Bronchial epithelial cell (primary cell): ENCODE data around the gene RNF151. TPM values are rescaled to one million over a fixed set of nuclear protein-coding genes. Genes with fewer than 3 reads are reported as not detected.

Source experiments
- DNase-seq: peaks from one replicate; pipeline ENCODE4 v3.0.0-alpha.2; 2010; ENCODE audit warnings: low read depth
- FAIRE-seq: peaks from 2 replicates; lab custom pipeline; 2011; peaks lifted over from hg19 to GRCh38; lab: Jason Lieb, UNC
- H3K27me3 ChIP-seq: 2 replicates; pipeline ENCODE4 v1.5.1; 2011; ENCODE audit warnings: low read length; ENCODE audit not compliant: control insufficient read depth, insufficient read depth
- H3K36me3 ChIP-seq: 2 replicates; pipeline ENCODE4 v1.5.1; 2011; ENCODE audit warnings: low read length; ENCODE audit not compliant: control insufficient read depth, insufficient read depth
- H3K4me3 ChIP-seq: 2 replicates; pipeline ENCODE4 v1.5.1; 2011; ENCODE audit warnings: mild to moderate bottlenecking, low read depth, low read length, control low read depth
- total RNA-seq: library from RNA; depleted of rRNA; stranded (reverse); fragments of >200 nt; gene quantifications from 2 replicates; pipeline ENCODE4 v1.2.1, GENCODE V29; 2014
- TF ChIP-seq, protein P1 (sequence below): IDR thresholded peaks from 2 replicates; pipeline ENCODE4 v1.5.1; 2011; ENCODE audit warnings: mild to moderate bottlenecking, moderate library complexity, low read length, control low read depth, inconsistent platforms; ENCODE audit not compliant: insufficient read depth, severe bottlenecking

RNF151 gene
- total RNA-seq, 1 donor from 2014 or later, result not detected

DNA sequence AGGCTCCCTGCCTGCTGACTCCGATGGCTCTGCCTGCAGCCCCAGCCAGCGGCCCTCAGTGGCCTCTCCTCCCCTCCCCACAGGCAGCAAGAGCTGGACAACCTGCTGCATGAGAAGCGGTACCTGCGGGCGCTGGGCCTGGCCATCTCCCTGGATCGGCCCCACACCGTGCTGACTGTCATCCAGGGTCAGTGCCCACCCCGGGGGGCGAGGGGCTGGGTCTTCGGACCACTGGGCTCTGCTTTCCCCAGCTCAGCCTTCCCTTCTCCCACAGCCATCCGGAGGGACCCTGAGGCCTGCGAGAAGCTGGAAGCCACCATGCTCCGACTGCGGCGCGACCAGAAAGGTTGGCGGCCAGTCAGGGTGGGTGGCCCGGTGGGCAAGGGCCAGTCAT lies 11.2 kb downstream of the RNF151 start:
- Histone ChIP-seq H3K4me3 (no peak overlapping the region), H3K36me3 (peaks cover 24% of the 10 kb centered on the region), H3K27me3 (peaks cover 5% of the 10 kb centered on the region)
- TF ChIP-seq, protein P1, sequence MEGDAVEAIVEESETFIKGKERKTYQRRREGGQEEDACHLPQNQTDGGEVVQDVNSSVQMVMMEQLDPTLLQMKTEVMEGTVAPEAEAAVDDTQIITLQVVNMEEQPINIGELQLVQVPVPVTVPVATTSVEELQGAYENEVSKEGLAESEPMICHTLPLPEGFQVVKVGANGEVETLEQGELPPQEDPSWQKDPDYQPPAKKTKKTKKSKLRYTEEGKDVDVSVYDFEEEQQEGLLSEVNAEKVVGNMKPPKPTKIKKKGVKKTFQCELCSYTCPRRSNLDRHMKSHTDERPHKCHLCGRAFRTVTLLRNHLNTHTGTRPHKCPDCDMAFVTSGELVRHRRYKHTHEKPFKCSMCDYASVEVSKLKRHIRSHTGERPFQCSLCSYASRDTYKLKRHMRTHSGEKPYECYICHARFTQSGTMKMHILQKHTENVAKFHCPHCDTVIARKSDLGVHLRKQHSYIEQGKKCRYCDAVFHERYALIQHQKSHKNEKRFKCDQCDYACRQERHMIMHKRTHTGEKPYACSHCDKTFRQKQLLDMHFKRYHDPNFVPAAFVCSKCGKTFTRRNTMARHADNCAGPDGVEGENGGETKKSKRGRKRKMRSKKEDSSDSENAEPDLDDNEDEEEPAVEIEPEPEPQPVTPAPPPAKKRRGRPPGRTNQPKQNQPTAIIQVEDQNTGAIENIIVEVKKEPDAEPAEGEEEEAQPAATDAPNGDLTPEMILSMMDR, result no peak
- DNase-seq, result no peak
- FAIRE-seq, result no peak

DNA sequence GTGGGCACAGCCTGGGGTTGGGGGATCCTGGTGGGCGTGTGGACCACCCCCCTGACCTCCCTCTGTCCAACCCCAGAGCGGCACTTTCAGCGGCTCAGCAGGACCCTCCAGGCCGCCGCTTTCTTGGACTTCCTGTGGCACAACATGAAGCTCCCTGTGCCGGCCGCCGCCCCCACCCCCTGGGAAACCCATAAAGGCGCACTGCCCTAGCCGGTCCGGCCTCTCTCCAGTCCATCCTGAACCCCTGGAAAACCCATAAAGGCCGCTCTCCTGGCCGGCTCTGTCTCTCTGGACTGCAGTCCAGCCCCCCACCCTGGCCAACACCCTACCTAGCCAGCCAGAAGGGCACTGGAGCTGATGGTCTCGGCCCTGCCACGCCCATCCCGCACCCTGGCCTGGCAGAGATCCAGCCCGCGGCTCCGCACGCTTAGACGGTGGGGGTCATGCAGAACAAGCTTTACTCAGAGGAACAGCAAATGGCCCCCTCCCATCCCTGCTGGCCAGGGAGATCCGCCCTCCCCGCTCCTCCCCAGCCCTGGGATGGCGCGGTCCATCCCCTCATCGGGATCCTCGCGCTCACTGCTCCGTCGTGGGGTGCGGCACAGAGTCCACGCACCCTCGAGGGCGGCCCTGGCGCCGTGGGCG lies 11.9 kb downstream of the RNF151 start:
- peaks cover 5% of the 10 kb centered on the region for H3K27me3 ChIP-seq

DNA sequence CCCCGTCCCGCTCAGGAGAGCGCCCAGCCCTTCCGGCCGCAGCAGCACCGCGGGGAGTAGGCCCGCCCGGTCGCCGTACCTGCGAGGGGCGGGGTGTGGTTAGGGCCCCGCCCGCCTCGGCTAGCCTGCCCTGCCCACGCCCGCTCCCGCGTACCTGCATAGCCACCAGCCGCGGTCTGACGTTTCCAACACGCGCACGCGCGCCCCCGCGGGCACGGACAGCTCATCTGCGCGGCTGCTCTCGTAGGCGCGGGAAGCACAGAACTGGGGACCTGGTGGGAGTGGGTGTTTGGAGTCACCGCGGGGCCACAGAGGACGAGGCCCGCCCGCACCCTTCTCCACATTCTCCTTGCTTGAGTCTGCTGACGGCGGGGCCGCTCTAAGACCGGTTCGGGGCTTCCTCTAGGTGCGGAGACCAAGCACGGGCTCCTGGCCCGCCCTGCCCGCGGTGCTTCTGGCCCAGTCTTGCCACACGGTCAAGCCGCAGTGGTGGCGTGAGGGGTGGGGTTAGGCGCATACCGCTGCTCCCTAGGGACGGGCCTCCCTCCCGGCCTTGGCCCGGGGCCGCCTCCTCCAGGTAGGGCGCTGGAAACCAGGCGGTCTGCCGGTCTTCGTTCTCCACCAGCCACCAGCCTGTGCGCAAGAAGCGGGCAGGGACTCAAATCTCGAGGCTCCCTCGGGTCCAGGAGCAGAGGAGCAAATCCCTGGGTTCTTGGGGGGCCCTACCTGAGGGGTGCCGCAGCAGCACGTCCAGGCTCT lies 12.8 kb downstream of the RNF151 start:
- DNase-seq, result peak; percentile 85
- peak overlapping the region; percentile 50 for H3K4me3 ChIP-seq

More for the DNA sequence above, 11.9 kb downstream of the RNF151 start:
- TF ChIP-seq, protein P1, result no peak
- no peak for FAIRE-seq
- peaks cover 24% of the 10 kb centered on the region for H3K36me3 ChIP-seq
- DNase-seq, result no peak
- H3K4me3 ChIP-seq, result peak overlapping the region; percentile 50

DNA sequence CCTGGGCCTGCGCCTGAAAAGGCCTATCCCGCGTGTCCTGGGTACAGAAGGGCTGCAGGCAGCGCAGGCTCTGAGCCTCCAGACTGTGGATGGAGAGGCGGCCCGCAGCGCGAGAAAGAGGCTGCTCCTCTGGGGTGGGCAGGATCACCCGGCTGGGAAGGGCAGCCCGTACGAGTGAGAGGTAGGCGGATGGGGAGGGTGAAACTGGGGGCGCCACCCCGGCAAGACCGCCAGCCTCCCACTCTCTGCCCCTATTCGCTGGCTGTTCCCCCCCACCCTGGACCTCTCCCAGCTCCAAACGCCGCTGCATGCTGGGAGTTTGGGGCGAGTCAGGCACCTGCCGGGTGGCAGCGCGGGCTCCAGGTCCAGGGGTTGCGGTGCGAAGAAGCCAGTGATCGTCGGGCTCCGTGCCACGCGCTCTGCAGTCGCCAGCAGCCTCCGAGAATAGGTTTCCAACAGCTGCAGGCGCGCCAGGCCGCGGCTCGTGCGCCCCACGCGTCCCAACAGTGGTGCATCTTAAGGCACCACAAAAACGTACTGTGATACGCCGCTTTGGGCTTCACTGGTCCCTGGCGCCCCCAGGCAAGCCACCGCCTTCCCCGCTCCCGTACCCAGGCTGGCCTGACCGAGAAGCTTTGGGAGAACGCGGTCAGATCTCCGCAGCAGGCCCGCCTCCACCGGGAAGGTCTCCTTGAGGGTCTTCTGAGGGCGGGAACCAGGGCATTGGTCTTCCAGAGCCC lies 13.5 kb downstream of the RNF151 start:
- Histone ChIP-seq H3K27me3 (peaks cover 5% of the 10 kb centered on the region), H3K4me3 (peak overlapping the region; percentile 50), H3K36me3 (peaks cover 14% of the 10 kb centered on the region)
- TF ChIP-seq, protein P1, result no peak
- no peak for FAIRE-seq
- DNase-seq, result no peak

More for the DNA sequence above, 12.8 kb downstream of the RNF151 start:
- H3K36me3 ChIP-seq, result peaks cover 20% of the 10 kb centered on the region
- peaks cover 5% of the 10 kb centered on the region for H3K27me3 ChIP-seq
- TF ChIP-seq, protein P1, result no peak
- no peak for FAIRE-seq

DNA sequence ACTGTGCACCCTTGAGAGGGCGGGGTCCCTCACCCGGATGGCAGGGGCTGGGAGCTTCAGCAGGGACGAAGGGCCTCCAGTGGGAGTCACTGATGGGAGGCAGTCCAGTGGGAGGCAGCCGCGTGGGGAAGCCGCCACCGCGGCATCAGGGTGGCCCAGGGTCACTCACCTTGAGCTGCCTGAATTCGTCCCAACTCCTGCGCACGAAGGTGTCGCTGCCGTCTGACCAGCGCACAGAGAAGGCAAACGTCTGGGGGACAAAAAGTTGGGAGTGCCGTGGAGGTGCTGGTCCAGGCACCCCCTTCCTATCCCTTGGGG lies 14.1 kb downstream of the RNF151 start:
- H3K27me3 ChIP-seq, result peaks cover 5% of the 10 kb centered on the region
- H3K4me3 ChIP-seq, result no peak overlapping the region
- H3K36me3 ChIP-seq, result peaks cover 13% of the 10 kb centered on the region
- FAIRE-seq (no peak), DNase-seq (no peak)
- TF ChIP-seq, protein P1, result no peak
